Inferior parietal cortex (tissue), 1 donor: ENCODE data around the gene PWWP3B.
"Not testable (repeated sequence)": the region's sequence is repeated elsewhere in the genome, so short reads cannot be mapped to it uniquely, and the experiment has no call there.

Experiments used
- DNase-seq: peaks from one replicate; pipeline ENCODE4 v3.0.0-alpha.2; 2016; ENCODE audit errors: extremely low spot score

The PWWP3B gene

DNA sequence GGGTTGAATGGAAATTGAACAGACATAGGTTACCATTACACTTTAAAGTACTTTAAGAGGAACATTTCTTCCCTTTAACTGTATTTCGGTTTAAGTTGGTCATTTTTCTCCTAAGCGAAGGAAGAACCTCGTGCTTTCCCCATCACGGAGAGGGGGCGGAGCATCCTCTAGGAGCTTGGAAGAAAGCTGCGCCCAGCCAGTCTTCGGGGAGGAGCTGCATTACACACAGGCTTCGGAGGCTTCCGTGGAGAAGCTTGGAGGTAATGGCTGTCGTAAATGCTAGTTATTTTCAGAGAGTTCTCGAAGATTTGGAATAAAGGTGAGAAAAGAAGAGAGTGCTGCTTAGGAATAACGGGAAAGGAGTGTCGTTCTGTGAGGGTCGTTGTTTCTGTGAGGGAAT, at the start of gene PWWP3B:
TSS of gene PWWP3B (plus strand) at position 199 of the 400 bp plus-strand sequence. CDS start 37,128 bp downstream, outside the sequence.
- no peak for DNase-seq

GRCh38 chrX:106139048-106139447, 29.1 kb upstream of the PWWP3B start:
- no peak for DNase-seq

GRCh38 chrX:106144755-106145639, 23.1 kb upstream of the PWWP3B start:
- no peak for DNase-seq

DNA sequence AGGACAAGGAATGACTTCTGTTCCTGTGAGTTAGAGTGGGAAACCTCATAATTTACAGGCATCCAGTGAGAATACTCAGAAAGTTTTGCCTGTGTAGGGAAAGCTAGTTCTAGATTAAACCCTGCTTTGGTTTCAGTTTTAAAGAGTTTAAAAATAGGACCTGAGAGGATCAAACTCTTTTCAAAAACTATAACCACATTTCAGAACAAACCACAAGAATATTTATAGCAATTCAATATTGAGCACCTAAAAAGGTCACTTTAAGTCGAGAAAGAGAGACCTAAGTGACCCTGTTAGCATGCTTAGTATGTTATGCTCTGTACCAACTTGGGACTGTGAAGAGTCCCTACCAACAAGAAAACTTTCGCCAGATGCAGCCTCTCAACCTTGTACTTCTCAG, 17.4 kb upstream of the PWWP3B start:
- no peak for DNase-seq

DNA sequence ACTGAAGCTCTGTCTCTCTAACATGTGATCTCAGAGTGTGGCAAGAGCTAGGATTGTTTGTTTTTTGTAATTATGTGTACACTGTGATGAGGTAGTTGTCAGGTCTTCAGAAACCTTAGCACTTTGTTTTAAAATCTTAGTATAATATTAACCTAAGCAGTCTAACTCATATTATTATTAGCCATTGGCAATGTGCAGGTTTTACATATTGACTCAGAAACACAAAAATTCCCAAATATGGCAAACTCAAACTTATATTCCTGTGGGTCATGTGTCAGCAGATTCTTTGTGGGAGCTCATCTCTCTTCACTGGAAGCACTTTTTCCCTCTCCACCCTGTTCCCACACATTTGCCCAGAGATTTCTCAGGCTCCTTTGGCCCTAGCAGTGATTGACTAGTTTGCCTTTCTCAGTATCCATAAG, 8.2 kb upstream of the PWWP3B start:
- no peak for DNase-seq

- DNase-seq = no peak
Measured at GRCh38 chrX:106170318-106170717, 2.2 kb downstream of the PWWP3B start.

- DNase-seq = no peak
Measured at GRCh38 chrX:106171293-106171820, 3.3 kb downstream of the PWWP3B start.

DNA sequence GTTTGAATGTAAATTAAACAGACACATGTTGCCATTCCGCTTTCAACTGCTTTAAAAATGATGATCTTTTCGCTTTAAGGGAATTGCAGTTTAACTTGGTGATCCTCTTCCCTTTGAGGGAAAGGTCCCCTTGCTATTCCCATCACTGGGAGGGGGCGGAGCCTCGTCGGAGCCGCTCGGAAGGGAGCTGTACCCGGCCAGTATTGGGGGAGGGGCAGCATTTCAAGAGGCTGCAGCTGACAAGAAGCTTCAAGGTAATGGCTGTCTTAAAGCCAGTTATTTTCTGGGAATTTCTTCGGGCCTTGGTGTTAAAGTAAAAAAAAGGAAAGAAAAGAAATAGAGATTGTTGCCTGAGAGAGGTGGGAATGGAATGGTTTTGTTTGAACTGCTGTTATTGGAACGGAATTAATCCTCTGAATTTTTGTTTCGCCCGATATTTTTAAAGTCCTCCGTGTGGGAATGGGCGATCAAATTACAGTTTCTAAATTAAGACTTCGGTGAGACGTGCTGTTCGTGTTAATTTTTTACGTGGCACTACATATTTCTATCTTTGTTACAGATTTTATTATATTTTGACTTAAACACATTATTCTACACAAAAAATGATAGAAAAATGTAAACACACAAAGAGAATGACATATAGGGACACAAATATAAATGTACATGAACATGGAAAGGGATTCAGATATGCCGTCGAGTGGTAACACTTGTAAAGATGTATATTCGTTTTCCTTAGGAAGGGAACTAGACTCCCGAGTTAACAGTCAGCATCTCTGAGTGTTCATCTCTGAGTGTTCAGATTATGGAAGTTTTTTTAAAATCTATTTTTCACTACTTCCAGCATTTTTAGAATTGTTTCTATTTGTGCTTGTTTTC, 9.2 kb downstream of the PWWP3B start:
- DNase-seq = no peak

DNA sequence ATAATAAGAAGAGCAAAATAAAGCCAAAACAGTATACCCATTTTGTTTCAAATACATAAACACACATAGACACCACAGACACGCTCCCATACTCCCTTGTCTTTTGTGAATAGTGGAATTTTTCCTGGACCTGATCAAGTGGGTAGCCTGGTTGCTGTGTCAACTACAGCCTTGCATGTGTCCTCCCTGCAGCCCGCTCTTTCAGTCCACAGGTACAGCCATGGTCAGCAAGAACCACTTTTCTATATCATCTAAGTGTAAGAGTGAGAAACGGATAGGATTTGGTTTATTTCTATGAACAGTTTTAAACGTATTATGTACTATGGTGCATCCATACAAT, 9.8 kb downstream of the PWWP3B start:
- DNase-seq = no peak

GRCh38 chrX:106178826-106179225, 10.7 kb downstream of the PWWP3B start:
- no peak for DNase-seq

DNA sequence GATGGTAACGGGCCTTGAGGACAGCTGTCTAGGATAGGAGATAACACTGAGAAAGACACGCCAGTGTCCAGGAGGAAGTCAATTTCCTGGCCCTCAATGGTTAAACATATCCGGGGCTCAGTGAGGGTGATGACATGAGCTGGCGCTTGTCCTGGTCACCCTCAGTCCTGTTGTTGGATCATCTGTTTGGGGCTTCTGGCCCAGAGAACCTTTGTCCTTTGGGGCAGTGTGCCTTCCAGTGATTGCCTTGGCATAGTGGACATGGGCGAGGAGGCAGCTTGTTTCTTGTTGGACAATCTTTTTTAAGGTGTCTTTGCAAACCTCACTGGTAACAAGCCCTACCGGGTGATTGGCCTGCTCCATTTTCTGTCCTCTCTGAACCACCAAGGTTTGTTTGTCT, 15.6 kb downstream of the PWWP3B start:
- DNase-seq = not testable (repeated sequence)

DNA sequence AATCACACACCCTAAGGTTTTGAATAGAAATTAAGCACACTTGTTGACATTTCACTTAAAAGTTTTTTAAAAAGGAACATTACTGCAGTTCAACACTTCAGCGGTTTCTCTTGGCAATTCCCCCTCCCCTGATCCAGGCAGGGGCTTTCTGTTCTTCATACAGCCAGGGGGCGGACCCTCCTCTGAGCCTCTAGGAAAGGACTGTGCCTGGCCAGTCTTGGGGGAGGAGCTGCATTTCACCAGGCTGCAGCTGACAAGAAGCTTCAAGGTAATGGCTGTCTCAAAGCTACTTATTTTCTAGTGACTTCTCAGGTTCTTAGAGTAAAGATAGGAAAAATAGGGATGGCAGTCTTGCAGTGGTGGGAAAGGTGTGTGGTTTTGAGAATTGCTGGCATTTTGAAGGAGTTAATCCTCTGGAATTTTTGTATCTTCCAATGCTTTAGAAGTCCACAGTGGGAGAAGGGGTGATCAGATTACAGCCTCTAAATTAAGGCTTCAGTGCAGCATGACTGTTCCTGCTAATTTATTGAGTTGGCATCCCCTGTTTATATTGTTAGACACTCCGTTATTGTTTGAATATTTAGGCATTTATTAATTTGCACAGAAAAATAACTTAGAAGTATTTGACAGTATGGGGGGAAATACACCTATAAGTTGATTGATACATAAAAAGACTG, 33.5 kb downstream of the PWWP3B start:
- DNase-seq = no peak

GRCh38 chrX:106203315-106203714, 35.2 kb downstream of the PWWP3B start:
- no peak for DNase-seq

DNA sequence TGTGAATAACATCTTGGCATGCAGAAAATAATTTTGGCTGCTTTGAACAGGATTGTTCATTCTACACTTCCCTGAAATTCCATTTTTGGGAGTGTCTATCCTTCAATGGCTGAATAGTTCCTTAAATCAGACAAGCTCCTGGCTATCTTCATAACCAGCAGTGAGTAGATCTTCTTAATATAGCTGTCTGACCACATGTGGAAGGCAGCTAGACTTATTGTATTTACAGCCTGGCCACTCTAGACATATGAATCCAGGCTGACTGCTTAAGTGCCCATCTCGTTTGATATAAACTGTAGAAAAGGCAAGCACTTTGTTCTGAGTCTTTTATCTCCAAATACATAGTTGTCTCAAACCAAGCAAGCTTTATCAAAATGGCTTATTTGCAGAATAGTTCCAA, 40.0 kb downstream of the PWWP3B start:
- DNase-seq = no peak
